K562 (cell line): ENCODE measurements around the gene LYRM7. TPM values are rescaled to one million over a fixed set of nuclear protein-coding genes. Genes with fewer than 3 reads are reported as not detected.

Experiments
- BRD9 ChIP-seq: fragments of 450-650 bp; IDR thresholded peaks from 2 replicates; pipeline ENCODE4 v1.6.1; 2018; ENCODE audit warnings: low read depth; ENCODE audit not compliant: partially characterized antibody
- CREB5 ChIP-seq: fragments of 250-450 bp; sonication (Bioruptor Pico); IDR thresholded peaks from 2 replicates; pipeline ENCODE4 v1.5.0; 2020; ENCODE audit warnings: mild to moderate bottlenecking
- DLX4 ChIP-seq: fragments of 250-450 bp; sonication (Bioruptor Pico); IDR thresholded peaks from 2 replicates; pipeline ENCODE4 v1.6.1; 2021; ENCODE audit warnings: mild to moderate bottlenecking
- FOXK2 ChIP-seq, 2 experiments: fragments of 450-650 bp; IDR thresholded peaks in 1 of 2; conservative IDR thresholded peaks in 1 of 2; 2 replicates each; pipeline ENCODE4 v1.6.1; 2016; ENCODE audit warnings: low read depth in 2 of 2, mild to moderate bottlenecking in 1 of 2
- FOXM1 ChIP-seq, 2 experiments: fragments of 450-650 bp in 1 of 2; sonication (generic) in 1 of 2; formaldehyde crosslinking in 1 of 2; IDR thresholded peaks; 2 replicates each; pipeline versions ENCODE4 v1.6.1 to v1.9.0; 2017 to 2022; ENCODE audit warnings: low read depth in 2 of 2, mild to moderate bottlenecking in 2 of 2, missing genetic modification reagents in 1 of 2, moderate library complexity in 1 of 2
- ID3 ChIP-seq, 2 experiments: fragments of 250-450 bp in 1 of 2; fragments of 450-650 bp in 1 of 2; sonication (Bioruptor Pico) in 1 of 2; IDR thresholded peaks; 2 replicates each; pipeline versions ENCODE4 v1.6.1 to v1.8.0; 2016 to 2021; ENCODE audit warnings: mild to moderate bottlenecking in 2 of 2, moderate library complexity in 2 of 2, missing compliant biosample characterization in 1 of 2, missing genetic modification characterization in 1 of 2
- MLX ChIP-seq, 2 experiments: fragments of 450-650 bp in 1 of 2; sonication (generic) in 1 of 2; formaldehyde crosslinking; conservative IDR thresholded peaks; 2 replicates each; pipeline versions ENCODE4 v1.4.0 to v1.8.1; 2020 to 2022; ENCODE audit warnings: mild to moderate bottlenecking in 1 of 2, missing genetic modification reagents in 1 of 2
- MXI1 ChIP-seq: IDR thresholded peaks from 2 replicates; pipeline ENCODE4 v1.6.1; 2011; ENCODE audit warnings: low read depth, mild to moderate bottlenecking, improper control_type of control experiment, low read length
- NBN ChIP-seq: fragments of 450-650 bp; IDR thresholded peaks from 2 replicates; pipeline ENCODE4 v1.6.1; 2016; ENCODE audit warnings: low read depth, mild to moderate bottlenecking
- NCOA6 ChIP-seq: fragments of 450-650 bp; IDR thresholded peaks from 2 replicates; pipeline ENCODE4 v1.6.1; 2017; ENCODE audit warnings: mild to moderate bottlenecking
- POLR2B ChIP-seq: fragments of 450-650 bp; IDR thresholded peaks from 2 replicates; pipeline ENCODE4 v1.6.1; 2018; ENCODE audit warnings: low read depth; ENCODE audit not compliant: partially characterized antibody
- SAFB ChIP-seq: fragments of 200-400 bp; formaldehyde crosslinking; IDR thresholded peaks from 2 replicates; pipeline ENCODE4 v1.6.1; 2017; ENCODE audit warnings: low read depth, low read length, borderline replicate concordance
- SPI1 ChIP-seq: IDR thresholded peaks from 2 replicates; pipeline ENCODE4 v1.6.1; 2011; ENCODE audit warnings: low read depth, low read length, control low read depth, borderline replicate concordance
- STAT5A ChIP-seq: IDR thresholded peaks from 2 replicates; pipeline ENCODE4 v1.6.1; 2012; ENCODE audit warnings: low read length, inconsistent platforms, borderline replicate concordance
- TFAM ChIP-seq: fragments of 250-450 bp; sonication (Bioruptor Pico); conservative IDR thresholded peaks from 2 replicates; pipeline ENCODE4 v1.5.0; 2021; ENCODE audit warnings: mild to moderate bottlenecking, moderate library complexity
- USF1 ChIP-seq: sonication (generic); formaldehyde crosslinking; IDR thresholded peaks from 2 replicates; pipeline ENCODE4 v1.9.0; 2022; ENCODE audit warnings: mild to moderate bottlenecking, missing genetic modification reagents
- ZBTB26 ChIP-seq: fragments of 450-650 bp; formaldehyde crosslinking; IDR thresholded peaks from 2 replicates; pipeline ENCODE4 v1.4.0; 2022; ENCODE audit warnings: missing genetic modification characterization
- ZFP30 ChIP-seq: fragments of 250-450 bp; sonication (Bioruptor Pico); IDR thresholded peaks from 2 replicates; pipeline ENCODE4 v1.8.0; 2022; ENCODE audit warnings: moderate library complexity, mild to moderate bottlenecking, inconsistent platforms, borderline replicate concordance
- ZNF277 ChIP-seq: fragments of 250-450 bp; sonication (Bioruptor Pico); IDR thresholded peaks from 2 replicates; pipeline ENCODE4 v1.8.0; 2022; ENCODE audit warnings: inconsistent platforms, mild to moderate bottlenecking, moderate library complexity, borderline replicate concordance
- ZNF551 ChIP-seq: fragments of 250-450 bp; sonication (Bioruptor Pico); IDR thresholded peaks from 2 replicates; pipeline ENCODE4 v1.5.0; 2021; ENCODE audit warnings: mild to moderate bottlenecking, moderate library complexity
- polyA plus RNA-seq, 8 experiments: library from polyadenylated mRNA; depleted of rRNA in 4 of 8; stranded (reverse) in 5 of 8; unstranded in 3 of 8; fragments of >200 nt; fragmentation: Nextera tagmentation in 2 of 8; fragmentation: Illumina TruSeq in 1 of 8; extraction: Ambion mirVana in 2 of 8; extraction: Trizol in 1 of 8; gene quantifications; 2 replicates each; pipeline versions ENCODE4 v1.2.1 to v1.2.3, GENCODE V29; 2011 to 2014; ENCODE audit warnings: inconsistent platforms in 1 of 8, missing spikeins in 1 of 8
- total RNA-seq, 7 experiments: library from RNA; depleted of rRNA in 6 of 7; stranded (reverse); fragments of >200 nt in 6 of 7; fragmentation: Illumina TruSeq in 2 of 7; extraction: Trizol in 2 of 7; gene quantifications; 2 replicates each; pipeline versions ENCODE4 v1.2.1 to v1.2.3, GENCODE V29; 2011 to 2021; ENCODE audit warnings: low replicate concordance in 1 of 7

The LYRM7 gene
- total and polyA plus RNA-seq, 9 of the 15 experiments (the other 6 are each of a cell fraction or from before 2014, with no cell fraction given), result 16.2 to 70.1 (median 33.3) TPM

GRCh38 chr5:131170540-131171275 lies at the start of gene LYRM7 (continued):
- TF ChIP-seq USF1 (peak; percentile 43; the same call in 1 of the 2 replicates), MLX (CRISPR knock-in tag; conservative IDR thresholded peaks at IDR 0.05) (no peak), CREB5 (CRISPR knock-in tag) (no peak), BRD9 (peak; percentile 19), SPI1 (0 out of 2 replicates have a peak, but pooled peaks have one; percentile 17), NCOA6 (peak; percentile 74), ZNF551 (CRISPR knock-in tag) (no peak), ZFP30 (CRISPR knock-in tag) (no peak), POLR2B (peak; percentile 66), FOXK2 (conservative IDR thresholded peaks at IDR 0.05 in 1 of 2, IDR thresholded peaks at IDR 0.05 in 1 of 2; ENCODE audit: low read depth in 2 of 2) (peak; percentile 44 to 76; a peak in 2 of 4 replicates), STAT5A (no peak; the same call in 1 of the 2 replicates), NBN (peak; percentile 52; the same call in 1 of the 2 replicates), ZNF277 (CRISPR knock-in tag) (no peak), ID3 (CRISPR knock-in tag; IDR thresholded peaks at IDR 0.05) (no peak), ID3 (tag; IDR thresholded peaks at IDR 0.05) (no peak), MXI1 (peak; percentile 75), TFAM (CRISPR knock-in tag) (no peak), DLX4 (no peak), FOXM1 (IDR thresholded peaks at IDR 0.05; ENCODE audit: low read depth) (peak; percentile 55; the same call in 1 of the 2 replicates), FOXM1 (CRISPR knock-in tag; IDR thresholded peaks at IDR 0.05; ENCODE audit: low read depth) (no peak), SAFB (no peak), ZBTB26 (CRISPR knock-in tag) (no peak)
